A673 (cell line): ENCODE results near the gene COL4A1.

Experiments used
- EZH2 ChIP-seq: fragments of 200-600 bp; sonication (generic); IDR thresholded peaks from 2 replicates; pipeline ENCODE4 v1.6.1; 2017; ENCODE audit warnings: borderline replicate concordance, low read depth, mild to moderate bottlenecking, mixed read lengths, antibody characterized with exemption, low read length; ENCODE audit not compliant: poor library complexity, severe bottlenecking
- TF ChIP-seq, protein P1 (sequence below): fragments of 300-800, 200-600 bp; sonication (generic); conservative IDR thresholded peaks from 2 replicates; pipeline ENCODE4 v1.5.1; 2017; ENCODE audit warnings: low read depth, mild to moderate bottlenecking, antibody characterized with exemption, low read length, moderate library complexity, mixed read lengths

- TF ChIP-seq, protein P1, sequence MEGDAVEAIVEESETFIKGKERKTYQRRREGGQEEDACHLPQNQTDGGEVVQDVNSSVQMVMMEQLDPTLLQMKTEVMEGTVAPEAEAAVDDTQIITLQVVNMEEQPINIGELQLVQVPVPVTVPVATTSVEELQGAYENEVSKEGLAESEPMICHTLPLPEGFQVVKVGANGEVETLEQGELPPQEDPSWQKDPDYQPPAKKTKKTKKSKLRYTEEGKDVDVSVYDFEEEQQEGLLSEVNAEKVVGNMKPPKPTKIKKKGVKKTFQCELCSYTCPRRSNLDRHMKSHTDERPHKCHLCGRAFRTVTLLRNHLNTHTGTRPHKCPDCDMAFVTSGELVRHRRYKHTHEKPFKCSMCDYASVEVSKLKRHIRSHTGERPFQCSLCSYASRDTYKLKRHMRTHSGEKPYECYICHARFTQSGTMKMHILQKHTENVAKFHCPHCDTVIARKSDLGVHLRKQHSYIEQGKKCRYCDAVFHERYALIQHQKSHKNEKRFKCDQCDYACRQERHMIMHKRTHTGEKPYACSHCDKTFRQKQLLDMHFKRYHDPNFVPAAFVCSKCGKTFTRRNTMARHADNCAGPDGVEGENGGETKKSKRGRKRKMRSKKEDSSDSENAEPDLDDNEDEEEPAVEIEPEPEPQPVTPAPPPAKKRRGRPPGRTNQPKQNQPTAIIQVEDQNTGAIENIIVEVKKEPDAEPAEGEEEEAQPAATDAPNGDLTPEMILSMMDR, result no peak
- no peak for TF ChIP-seq EZH2
Observed at GRCh38 chr13:110320645-110321044, 13.7 kb upstream of the COL4A1 start.
